Measurements from ENCODE around the gene DEPDC5. TPM values are rescaled to one million over a fixed set of nuclear protein-coding genes. Genes with fewer than 3 reads are reported as not detected.
"Not testable (repeated sequence)": the region's sequence is repeated elsewhere in the genome, so short reads cannot be mapped to it uniquely, and the experiment has no call there.

The DEPDC5 gene
- total RNA-seq, 1 experiment from 2014 or later = 16.7 TPM

DNA sequence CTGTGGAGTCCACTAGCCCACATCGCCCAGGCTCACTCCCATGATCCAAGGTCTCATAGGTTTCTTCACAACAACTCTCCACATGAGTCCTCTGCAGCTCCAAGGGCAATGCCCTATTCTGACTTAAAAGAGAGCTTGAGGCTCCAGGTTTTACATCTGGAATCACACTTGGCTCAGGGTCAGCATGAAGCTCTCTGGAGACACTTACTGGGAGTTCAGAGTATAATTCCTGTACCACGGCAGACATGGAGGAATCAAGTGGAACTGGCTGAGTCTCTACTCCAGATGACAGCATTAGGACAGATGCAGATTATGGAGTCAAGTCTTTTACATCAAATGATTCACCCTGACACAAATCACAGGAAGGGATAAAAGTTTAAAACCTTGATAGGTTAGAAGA is 15.3 kb upstream of the DEPDC5 start:
- H3K27me3 ChIP-seq = no peaks in the 10 kb centered on the region
- H3K4me1 ChIP-seq = no peaks in the 10 kb centered on the region
- H3K4me3 ChIP-seq = no peak overlapping the region
- DNase-seq = no peak
- peaks cover 3% of the 10 kb centered on the region; the same call in 1 of the 2 replicates for H3K36me3 ChIP-seq
- H3K27ac ChIP-seq = no peak overlapping the region
- no peaks in the 10 kb centered on the region for H3K9me3 ChIP-seq (replicated peaks)

DNA sequence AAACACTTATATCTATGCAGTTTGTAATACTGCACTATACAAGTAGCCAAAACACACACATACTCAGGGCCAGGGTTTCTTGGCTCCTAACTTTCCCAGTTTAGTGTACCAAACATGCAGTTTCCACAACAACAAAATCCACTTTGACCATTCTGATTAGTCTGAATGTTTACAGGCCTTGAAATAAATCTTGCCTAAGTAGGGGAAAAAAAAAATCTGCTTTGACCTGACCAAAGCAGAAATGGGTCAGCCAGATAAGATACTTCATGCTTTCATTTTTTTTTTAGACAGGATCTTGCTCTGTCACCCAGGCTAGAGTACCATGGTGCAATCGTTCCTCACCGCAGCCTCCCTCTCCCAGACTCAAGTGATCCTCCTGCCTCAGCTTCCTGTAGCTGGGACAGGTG is 14.0 kb upstream of the DEPDC5 start:
- Histone ChIP-seq H3K4me3 (no peak overlapping the region), H3K27me3 (no peaks in the 10 kb centered on the region), H3K27ac (no peak overlapping the region), H3K9me3 (replicated peaks) (no peaks in the 10 kb centered on the region), H3K4me1 (no peaks in the 10 kb centered on the region), H3K36me3 (peaks cover 3% of the 10 kb centered on the region; the same call in 1 of the 2 replicates)
- no peak for DNase-seq

DNA sequence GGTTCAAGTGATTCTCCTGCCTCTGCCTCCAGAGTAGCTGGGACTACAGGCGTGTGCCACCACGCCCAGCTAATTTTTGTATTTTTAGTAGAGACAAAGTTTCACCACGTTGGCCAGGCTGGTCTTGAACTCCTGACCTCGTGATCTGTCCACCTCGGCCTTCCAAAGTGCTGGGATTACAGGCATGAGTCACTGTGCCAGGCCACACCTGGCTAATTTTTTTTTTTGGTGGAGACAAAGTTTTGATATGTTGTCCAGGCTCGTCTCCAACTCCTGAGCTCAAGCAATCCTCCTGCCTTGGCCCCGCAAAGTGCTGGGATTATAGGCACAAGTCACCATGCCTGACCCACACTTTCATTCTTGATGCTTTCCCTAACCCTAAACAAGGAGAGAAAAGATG is 13.5 kb upstream of the DEPDC5 start:
- not testable (repeated sequence) for H3K36me3 ChIP-seq; H3K4me3 ChIP-seq; DNase-seq; H3K4me1 ChIP-seq; H3K27me3 ChIP-seq; H3K27ac ChIP-seq; H3K9me3 ChIP-seq (replicated peaks)

DNA sequence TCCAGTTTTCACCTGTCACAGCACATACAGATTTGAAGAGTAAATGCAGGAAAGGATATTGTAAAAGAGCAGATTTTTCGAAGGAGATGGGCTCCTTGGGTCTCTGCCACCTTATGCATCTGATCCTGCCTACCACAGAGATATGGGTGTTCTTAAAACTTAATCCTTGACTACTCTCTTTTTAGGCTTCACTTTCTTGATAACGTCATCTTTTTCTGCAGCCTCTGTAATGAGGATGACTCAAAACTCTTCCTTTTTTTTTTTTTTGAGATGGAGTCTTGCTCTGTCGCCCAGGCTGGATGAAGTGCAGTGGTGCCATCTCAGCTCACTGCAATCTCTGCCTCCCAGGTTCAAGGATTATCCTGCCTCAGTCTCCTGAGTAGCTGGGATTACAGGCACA is 11.7 kb upstream of the DEPDC5 start:
- H3K9me3 ChIP-seq (replicated peaks) = no peaks in the 10 kb centered on the region
- H3K27me3 ChIP-seq = no peaks in the 10 kb centered on the region
- H3K4me3 ChIP-seq = no peak overlapping the region
- H3K4me1 ChIP-seq = no peaks in the 10 kb centered on the region
- DNase-seq = no peak
- no peak overlapping the region for H3K27ac ChIP-seq
- H3K36me3 ChIP-seq = peaks cover 6% of the 10 kb centered on the region

DNA sequence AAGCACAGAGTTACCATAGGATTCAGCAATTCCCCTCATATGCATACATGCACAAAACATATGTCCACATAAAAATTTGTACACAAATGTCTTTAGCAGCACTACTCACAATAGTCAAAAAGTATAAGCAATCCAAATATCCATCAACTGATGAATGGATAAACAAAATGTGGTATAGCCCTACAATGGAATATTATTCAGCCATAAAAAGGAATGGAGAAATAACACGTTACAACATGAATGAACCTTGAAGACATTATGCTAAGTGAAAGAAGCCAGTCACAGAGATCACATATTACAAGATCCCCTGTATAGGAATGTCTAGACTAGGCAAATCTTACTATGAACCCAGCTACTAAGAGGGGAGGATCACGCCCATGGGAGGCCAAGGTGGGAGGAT is 11.1 kb upstream of the DEPDC5 start:
- Histone ChIP-seq H3K27ac (no peak overlapping the region), H3K9me3 (replicated peaks) (no peaks in the 10 kb centered on the region), H3K36me3 (peaks cover 6% of the 10 kb centered on the region), H3K4me3 (no peak overlapping the region), H3K4me1 (no peaks in the 10 kb centered on the region), H3K27me3 (no peaks in the 10 kb centered on the region)
- DNase-seq = no peak

DNA sequence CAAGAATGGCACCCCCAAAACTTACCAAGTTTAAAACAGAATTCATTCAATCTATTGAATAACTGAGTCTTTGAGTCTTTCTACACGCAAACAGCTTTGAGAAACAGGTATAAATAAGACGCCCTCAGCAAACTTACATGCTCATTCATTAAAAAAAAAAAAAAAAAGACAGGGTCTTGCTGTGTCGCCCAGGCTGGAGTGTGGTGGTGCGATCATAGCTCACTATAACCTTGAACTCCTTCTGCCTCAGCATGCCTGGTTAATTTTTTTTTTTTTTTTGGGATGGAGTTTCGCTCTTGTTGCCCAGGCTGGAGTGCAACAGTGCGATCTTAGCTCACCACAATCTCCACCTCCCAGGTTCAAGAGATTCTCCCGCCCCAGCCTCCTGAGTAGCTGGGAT is 9.9 kb upstream of the DEPDC5 start:
- H3K27me3 ChIP-seq = no peaks in the 10 kb centered on the region
- no peaks in the 10 kb centered on the region for H3K9me3 ChIP-seq (replicated peaks)
- DNase-seq = no peak
- no peak overlapping the region for H3K4me3 ChIP-seq
- peaks cover 6% of the 10 kb centered on the region for H3K36me3 ChIP-seq
- peaks cover 5% of the 10 kb centered on the region; the same call in 1 of the 2 replicates for H3K4me1 ChIP-seq
- H3K27ac ChIP-seq = no peak overlapping the region

DNA sequence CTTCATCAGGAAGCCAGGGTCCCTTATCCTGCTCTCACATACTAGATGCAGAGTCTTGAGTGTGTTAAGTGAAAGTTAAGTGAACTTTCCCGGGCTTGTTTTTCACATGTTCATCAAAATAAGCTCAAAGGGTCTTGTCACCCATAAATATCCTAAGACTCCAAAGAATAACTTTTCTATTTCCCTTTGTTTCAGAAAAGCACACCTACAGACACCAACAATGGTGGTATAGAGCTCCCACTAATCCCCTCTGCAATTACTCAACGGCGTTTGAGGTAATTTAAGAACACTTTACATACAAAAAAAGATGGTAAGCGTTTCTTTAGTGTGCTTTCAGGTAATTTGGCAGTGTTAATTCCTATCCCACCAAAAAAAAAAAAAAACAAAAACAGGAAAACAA is 6.4 kb upstream of the DEPDC5 start:
- H3K4me1 ChIP-seq = peaks cover 10% of the 10 kb centered on the region; the same call in 1 of the 2 replicates
- no peaks in the 10 kb centered on the region for H3K27me3 ChIP-seq
- no peak for DNase-seq
- no peak overlapping the region for H3K4me3 ChIP-seq
- peaks cover 2% of the 10 kb centered on the region; the same call in 1 of the 2 replicates for H3K36me3 ChIP-seq
- H3K9me3 ChIP-seq (replicated peaks) = no peaks in the 10 kb centered on the region
- no peak overlapping the region for H3K27ac ChIP-seq

DNA sequence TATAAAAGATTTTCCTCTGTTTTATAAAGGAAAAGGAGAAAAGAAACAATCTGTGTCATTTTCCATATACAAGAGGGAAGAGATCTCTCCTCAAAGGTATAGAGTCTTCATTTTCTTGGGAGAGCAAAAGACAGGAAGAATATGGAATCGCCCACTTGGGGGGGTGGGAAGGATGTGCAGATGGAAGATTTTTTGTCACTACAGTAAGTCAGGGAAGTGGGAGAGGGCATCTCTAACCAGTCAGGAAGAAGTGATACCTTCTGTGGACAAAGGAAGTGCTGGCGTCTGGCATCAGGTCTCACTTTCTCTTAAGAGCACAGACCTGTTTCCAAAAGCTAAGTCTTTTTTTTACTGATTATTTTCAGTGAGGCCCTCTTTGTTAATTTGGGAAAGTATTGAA is 5.3 kb upstream of the DEPDC5 start:
- no peaks in the 10 kb centered on the region for H3K27me3 ChIP-seq
- H3K4me1 ChIP-seq = peaks cover 10% of the 10 kb centered on the region; the same call in 1 of the 2 replicates
- no peak for DNase-seq
- H3K27ac ChIP-seq = no peak overlapping the region
- H3K36me3 ChIP-seq = peaks cover 2% of the 10 kb centered on the region; the same call in 1 of the 2 replicates
- peak overlapping the region; percentile 86 for H3K4me3 ChIP-seq
- H3K9me3 ChIP-seq (replicated peaks) = no peaks in the 10 kb centered on the region

DNA sequence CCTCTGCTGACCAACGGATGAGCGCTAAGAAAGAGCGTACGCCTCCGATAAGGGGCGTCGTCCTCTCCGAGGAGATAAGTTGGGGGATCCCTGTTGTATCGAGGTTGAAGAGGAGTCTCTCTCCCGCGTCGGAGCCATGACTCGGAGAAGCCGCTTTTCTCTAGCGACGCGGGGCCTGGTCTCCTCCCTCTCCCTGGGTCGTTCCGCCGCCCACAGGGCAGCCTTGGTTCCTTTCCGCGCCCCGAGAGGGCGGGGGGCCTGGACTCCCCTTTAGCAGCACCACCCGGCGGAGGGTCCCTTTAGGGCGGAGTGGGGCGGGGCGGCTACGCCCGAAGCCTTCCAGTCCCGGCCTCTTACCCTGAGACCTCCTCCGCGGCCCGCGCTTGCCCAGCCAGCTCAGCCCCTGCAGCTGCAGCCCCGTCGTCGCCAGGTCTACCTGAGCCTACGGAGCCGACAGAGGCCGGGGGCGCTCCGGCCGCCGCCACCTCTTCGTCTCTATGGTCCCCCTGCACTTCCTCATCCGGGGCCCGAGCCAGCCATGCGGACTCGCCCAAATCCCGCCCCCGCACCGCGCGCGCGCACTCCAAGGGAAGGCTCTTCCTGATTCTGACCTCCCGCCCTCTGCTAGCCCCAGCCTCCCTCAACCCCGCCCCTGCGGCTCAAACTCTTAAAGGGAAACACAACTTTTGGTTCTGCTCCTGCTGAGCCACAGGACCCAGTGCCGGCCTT is 4.0 kb upstream of the DEPDC5 start, which contains the start of gene PRR14L:
TSS of gene PRR14L (minus strand) at position 497 of the 729 bp plus-strand sequence. CDS start 11,272 bp downstream, outside the sequence.
- DNase-seq = peak; percentile 95 to 96
- H3K4me1 ChIP-seq = peaks cover 14% of the 10 kb centered on the region; the same call in 1 of the 2 replicates
- peaks cover 2% of the 10 kb centered on the region; the same call in 1 of the 2 replicates for H3K36me3 ChIP-seq
- no peaks in the 10 kb centered on the region for H3K27me3 ChIP-seq
- peak within 1 kb of the TSS; percentile 86 for H3K4me3 ChIP-seq
- no peaks in the 10 kb centered on the region for H3K9me3 ChIP-seq (replicated peaks)
- peak within 1 kb of the TSS; percentile 74 for H3K27ac ChIP-seq

DNA sequence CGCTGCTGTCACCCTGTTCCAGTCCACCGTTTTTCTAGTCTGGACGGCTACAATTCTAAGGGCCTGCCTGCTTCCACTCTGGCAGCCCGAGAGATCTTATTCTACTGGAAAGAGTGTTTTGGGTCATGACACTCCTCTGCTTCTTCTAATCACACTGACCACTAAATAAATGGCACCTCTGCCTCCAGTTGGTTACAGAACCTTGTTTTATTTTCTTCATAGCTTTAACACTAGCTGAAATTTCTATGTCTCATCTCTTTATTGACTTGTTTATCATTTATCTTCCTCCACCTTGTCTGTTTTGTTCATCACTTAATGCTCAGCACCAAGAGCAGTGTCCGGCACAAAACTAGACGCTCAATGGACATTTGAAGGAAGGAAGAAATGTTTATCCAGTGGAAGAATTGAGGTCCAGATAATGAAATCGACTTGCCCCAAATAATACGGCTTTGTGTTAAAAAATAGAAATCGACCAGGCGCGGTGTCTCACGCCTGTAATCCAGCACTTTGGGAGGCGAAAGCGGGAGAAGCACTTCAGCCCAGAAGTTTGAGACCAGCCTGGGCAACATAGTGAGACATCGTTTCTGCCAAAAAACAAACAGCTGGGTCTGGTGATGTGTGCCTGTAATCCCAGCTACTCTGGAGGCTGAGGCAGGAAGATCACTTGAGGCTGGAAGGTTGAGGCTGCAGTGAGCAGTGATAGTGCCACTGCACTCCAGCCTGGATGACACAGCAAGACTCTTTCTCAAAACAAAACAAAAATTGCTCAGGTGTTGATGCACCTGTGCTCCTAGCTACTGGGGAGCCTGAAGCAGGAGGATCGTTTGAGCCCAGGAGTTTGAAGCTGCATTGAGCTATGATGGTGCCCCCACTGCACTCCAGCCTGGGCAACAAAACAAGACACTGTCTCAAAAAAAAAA is 3.2 kb upstream of the DEPDC5 start:
- H3K27ac ChIP-seq = peak overlapping the region; percentile 74
- peak overlapping the region; percentile 86 for H3K4me3 ChIP-seq
- H3K36me3 ChIP-seq = peaks cover 2% of the 10 kb centered on the region; the same call in 1 of the 2 replicates
- no peaks in the 10 kb centered on the region for H3K27me3 ChIP-seq
- H3K9me3 ChIP-seq (replicated peaks) = no peaks in the 10 kb centered on the region
- no peak for DNase-seq
- peaks cover 14% of the 10 kb centered on the region; the same call in 1 of the 2 replicates for H3K4me1 ChIP-seq

DNA sequence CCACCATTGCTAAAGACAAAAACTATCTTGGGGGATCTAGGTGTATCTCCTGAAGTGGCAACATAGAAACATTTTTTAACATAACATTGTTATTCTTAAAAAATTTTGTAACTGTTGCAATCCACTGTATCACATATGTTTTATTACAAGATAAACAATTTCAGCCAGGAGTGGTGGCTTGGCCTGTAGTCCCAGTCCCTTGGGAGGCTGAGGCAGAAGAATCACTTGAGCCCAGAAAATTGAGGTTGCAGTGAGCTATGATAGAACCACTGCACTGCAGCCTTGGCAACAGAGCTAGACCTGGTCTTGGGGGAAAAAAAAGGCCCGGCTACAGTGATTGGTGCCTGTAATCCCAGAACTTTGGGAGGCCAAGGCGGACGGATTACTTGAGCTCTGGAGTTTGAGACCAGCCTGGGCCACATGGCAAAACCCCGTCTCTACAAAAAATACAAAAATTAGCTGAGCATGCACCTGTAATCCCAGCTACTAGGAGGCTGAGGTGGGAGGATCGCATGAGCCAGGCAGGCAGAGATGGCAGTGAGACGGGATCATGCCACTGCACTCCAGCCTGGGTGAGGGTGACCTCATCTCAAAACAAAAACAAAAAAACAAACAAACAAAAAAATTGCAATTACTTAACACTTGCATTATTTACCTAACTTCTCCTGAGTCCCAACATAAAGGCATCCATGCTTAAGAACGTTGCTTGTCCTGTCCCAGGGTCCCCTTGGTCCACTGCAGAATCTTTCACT is 1.5 kb upstream of the DEPDC5 start:
- no peaks in the 10 kb centered on the region for H3K9me3 ChIP-seq (replicated peaks)
- no peaks in the 10 kb centered on the region for H3K27me3 ChIP-seq
- H3K36me3 ChIP-seq = no peaks in the 10 kb centered on the region
- peaks cover 14% of the 10 kb centered on the region; the same call in 1 of the 2 replicates for H3K4me1 ChIP-seq
- DNase-seq = peak in 1 of 2 experiments; percentile 9
- peak overlapping the region; percentile 86; the same call in 1 of the 2 replicates for H3K27ac ChIP-seq
- H3K4me3 ChIP-seq = peak overlapping the region; percentile 67

DNA sequence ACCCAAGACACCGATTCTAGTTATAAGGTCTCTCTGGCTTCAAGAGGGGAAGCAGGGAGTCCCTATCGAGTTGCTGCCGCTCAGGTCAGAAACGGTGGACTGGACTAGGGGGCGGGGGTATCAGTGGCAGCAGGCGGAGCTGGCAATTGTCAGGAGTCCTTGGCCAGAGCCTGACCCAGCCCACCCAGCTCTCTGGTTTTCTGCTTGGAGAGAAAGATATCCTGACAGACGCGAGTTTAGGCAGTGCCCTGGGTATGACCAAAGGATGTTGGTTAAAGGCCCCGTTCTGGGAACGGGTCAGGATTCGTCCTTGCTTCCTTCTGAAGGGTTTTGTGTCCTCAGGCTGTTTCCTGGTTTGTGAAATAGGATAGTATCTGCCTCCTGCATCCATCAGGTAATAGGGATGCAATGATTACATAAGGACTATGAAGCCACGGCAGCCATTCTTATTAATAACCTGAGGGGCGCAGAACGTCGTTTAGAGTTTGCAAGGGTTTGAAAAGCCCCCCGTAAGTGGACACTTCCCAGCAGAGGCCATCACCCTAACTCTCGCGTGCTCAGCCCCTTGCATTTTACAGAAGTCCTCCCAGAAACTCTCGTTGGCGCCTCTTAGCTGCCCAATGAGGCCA is 700 bp upstream of the DEPDC5 start:
- peaks cover 14% of the 10 kb centered on the region; the same call in 1 of the 2 replicates for H3K4me1 ChIP-seq
- peak overlapping the region; percentile 86 for H3K27ac ChIP-seq
- peak; percentile 86 to 87 for DNase-seq
- H3K9me3 ChIP-seq (replicated peaks) = no peaks in the 10 kb centered on the region
- H3K4me3 ChIP-seq = peak overlapping the region; percentile 67
- H3K36me3 ChIP-seq = no peaks in the 10 kb centered on the region
- no peaks in the 10 kb centered on the region for H3K27me3 ChIP-seq

DNA sequence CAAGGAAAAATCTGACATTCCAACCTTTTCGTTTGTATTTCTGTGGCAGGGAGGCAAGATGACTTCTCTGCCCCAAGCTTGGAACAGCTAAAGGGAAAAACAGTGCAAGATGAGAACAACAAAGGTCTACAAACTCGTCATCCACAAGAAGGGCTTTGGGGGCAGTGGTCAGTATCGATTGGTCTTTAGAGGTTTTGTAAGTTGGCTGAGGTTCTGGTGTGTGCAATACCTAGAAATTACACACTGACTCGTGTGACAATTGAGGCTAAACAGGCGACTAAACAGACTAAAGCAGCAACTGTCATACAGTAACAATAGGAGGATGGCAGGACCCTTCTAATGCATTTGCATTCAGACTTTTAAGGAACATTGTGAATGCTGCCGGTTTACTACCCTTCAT is 994 bp downstream of the DEPDC5 start:
- DNase-seq = no peak
- Histone ChIP-seq H3K4me3 (peak overlapping the region; percentile 67; the same call in 1 of the 2 replicates), H3K9me3 (replicated peaks) (no peaks in the 10 kb centered on the region), H3K27me3 (no peaks in the 10 kb centered on the region), H3K4me1 (peaks cover 7% of the 10 kb centered on the region; the same call in 1 of the 2 replicates), H3K27ac (no peak overlapping the region), H3K36me3 (no peaks in the 10 kb centered on the region)

DNA sequence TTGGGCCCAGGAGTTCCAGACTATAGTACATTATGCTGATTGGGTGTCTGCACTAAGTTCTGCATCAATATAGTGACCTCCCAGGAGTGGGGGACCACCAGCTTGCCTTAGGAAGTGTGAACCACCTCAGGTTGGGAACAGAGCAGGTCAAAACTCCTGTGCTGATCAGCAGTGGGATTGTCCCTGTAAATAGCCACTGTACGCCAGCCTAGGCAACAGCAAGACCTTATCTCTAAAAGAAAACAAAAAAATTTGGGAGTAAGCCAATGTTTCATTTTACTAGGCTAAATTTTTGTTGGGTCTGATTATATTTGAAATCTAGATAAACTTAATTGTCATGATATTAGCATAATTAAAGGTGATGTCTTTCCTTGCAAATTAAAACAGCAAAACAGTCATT is 3.4 kb downstream of the DEPDC5 start:
- no peak for DNase-seq
- Histone ChIP-seq H3K36me3 (no peaks in the 10 kb centered on the region), H3K27me3 (no peaks in the 10 kb centered on the region), H3K9me3 (replicated peaks) (no peaks in the 10 kb centered on the region), H3K4me1 (peaks cover 5% of the 10 kb centered on the region; the same call in 1 of the 2 replicates), H3K27ac (no peak overlapping the region), H3K4me3 (no peak overlapping the region)
